NCI-H1436 (cell line): ENCODE data around the gene POC1B.

Source experiments
- DNase-seq: peaks from one replicate; lab custom pipeline; 2025; lab: John Stamatoyannopoulos, UW

POC1B gene

DNA sequence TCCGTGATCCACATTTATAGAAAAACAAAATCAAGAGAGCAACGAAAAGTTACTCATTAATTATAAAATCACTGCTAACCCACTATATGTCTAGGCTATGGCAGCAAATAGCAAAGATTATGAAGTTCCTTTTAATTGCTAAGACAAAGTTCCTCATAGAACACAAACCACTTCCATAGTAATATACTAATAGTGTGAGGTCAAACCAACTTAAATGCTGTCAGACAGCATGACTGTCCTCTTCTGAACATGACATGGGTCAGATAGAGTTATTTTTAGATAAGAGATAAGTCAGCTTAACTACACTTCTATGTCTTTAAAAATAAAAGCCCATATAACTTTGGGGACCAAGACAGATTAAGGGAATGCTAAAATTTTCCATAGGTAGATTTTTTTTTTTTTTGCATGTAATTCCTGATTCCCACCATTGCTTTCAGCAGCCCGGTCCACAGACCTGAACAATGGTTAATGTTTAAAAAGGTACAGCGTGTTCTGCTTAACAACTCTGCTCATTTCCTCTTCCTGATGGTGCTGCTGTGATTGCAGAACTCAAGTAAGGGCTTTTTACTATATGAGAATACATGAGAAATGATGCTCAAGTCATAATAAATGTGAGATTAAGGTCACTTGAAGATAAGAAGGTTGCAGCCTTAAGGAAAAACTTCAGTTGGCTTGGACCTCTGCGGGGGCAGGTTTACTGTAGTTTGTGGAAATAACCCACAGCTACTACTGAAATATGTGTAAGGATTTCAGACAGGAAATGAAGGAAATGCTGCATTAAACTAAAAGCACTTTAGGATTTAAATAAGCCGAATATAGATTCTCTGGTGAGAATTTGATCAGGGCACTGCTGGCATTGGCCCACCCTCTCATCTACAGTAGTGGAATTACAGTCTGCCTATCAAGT is 135.8 kb downstream of the POC1B start:
- DNase-seq, result no peak

DNA sequence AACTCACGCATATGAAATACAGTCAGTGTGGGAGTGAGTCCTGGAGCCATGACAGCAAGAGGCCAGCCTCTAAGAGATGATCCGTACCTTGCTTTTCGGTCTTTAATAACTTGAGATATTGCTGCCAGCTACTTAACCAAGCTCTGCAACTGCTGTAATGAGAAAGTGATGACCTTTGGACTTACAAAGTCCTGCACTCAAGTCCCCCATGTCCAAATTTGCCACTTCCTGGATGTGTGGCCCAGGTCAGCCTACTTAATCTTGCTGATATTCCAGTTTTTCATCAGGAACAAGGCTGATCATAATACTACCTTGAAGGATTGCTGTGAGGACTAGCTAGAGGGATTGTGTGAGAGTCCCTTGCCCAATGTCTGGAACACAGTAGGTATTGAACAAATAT is 139.7 kb downstream of the POC1B start:
- no peak for DNase-seq

DNA sequence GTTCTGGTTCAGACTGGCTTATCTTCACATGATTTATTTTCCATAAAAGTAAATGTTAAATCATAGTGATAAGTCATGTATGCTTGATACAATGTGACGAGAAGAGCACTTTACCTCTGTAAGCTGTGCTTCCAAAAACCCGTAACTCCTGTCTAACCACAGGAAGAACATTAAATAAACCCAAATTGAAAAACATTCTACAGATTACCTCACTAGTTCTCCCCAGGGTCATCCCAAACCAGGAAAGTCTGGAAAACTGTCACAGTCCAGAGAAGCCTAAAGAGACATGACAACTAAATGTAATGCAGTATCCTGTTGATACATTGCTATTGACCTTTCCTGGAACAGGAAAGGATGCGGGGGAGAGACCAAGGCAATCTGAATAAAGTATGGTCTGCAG is 141.0 kb downstream of the POC1B start:
- no peak for DNase-seq

DNA sequence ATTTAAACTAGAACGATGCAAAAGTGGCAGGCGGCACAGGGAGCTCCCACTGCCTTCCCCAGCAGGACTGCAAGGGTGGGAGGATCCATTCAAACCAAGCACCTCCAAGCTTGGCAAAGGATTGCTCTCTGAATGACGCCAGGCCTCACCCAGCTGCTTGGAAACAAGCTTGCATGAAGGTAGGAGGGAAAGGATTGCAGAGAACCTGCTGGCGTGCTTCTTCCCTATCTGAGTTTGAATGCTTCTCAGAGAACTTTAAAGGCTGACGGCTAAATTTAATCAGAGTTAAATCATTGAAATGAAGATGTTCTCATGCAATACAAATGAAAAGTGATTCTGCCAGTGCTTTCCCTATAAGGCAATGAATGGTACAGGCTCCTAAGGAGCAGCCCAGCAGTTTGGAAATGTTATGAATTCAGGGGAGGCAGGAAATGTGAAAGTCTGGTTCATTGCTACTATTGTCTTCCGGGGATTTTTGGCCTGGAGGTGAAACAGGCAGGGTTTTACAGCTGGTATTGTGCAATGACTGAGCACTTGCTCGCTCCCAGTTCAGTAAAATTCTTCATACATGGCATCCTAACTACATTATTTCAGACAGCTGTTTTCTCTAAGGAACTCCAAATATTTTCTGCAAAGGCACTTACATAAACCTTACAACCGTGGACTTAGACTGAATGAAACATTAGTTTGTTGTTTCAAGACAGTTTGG is 141.6 kb downstream of the POC1B start:
- no peak for DNase-seq

DNA sequence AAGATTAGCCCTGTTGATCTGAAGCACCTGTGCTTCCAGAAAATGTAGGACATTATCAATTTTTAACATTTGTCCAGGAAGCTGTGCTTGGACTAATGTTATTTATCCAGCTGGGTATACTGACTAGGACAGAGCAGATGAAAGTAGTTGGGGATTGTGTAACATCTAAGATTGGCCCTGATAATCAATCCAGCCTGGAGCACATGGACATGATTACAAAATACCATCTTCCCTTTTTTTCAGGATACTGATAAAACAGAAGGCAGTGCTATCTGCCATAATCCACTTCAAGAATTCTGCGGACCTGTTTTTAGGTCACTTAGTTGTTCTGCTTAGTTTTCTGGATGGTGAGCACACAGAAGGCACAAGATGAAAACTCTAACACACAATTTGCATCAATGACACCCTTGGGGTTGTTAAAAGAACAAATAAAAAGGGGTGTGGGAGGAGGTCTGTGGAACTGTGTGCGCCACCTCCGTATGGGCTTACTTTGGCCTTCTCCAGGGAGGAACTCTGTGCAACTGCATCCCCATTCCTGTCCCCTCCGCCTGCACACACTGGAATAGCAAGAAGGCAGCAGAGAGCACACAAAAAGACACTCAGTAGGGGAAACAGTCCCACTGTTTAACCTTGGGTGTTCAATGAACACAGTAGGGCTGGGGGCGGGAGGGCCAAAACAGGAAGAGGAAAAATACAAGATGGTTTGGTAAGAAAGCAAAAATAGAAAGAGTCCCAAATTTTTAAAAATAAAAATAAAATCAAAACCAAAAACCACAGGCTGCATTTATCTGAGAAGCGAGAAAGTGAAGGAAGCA is 142.4 kb downstream of the POC1B start:
- no peak for DNase-seq

DNA sequence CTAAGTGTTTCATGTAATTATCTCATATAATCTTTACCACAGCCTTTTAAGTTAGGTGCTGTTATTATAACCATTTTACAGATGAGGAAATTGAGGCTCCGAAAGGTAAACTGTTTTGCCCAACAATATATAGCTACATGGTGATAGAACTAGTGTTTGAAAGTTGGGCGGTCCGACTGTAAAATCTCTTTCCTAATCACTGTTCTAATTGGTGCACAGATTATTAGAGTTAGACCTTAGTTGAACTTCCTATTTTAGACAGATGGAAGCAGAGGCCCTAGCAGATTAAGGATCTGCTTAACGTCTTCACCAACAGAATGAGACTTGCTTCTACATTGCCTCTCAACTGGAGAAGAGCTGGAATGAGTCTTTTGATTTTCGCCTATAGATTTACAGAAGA is 143.5 kb downstream of the POC1B start:
- DNase-seq, result no peak

DNA sequence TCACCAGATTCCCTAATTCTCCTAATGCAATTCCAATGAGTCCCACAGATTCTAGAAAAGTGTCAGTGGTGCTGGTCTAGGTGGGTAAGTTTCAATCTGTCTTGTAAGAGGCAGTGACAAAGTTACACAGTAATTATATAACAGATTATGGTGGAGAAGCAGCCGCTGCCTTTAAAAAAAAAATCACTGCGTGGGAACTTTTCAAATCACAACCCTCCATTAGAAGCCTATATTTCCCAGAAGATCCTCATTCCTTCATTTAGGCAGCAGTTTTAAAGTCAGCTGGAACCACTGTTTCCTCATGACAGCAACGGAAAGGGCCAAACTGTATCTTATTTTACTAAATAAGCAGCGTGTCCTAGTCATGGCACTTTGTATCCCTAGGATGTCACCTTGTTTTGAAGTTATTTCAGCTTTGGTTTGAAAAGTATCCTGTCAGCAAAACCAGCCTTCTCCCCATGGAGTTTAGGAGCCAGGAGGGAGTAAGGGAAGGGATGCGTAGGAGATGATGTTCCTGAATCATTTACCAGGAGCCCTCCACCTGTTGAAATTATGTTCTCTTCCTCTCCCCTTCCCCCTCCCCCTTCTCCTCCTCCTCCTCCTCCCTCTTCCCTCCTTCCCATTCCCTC is 145.9 kb downstream of the POC1B start:
- no peak for DNase-seq

DNA sequence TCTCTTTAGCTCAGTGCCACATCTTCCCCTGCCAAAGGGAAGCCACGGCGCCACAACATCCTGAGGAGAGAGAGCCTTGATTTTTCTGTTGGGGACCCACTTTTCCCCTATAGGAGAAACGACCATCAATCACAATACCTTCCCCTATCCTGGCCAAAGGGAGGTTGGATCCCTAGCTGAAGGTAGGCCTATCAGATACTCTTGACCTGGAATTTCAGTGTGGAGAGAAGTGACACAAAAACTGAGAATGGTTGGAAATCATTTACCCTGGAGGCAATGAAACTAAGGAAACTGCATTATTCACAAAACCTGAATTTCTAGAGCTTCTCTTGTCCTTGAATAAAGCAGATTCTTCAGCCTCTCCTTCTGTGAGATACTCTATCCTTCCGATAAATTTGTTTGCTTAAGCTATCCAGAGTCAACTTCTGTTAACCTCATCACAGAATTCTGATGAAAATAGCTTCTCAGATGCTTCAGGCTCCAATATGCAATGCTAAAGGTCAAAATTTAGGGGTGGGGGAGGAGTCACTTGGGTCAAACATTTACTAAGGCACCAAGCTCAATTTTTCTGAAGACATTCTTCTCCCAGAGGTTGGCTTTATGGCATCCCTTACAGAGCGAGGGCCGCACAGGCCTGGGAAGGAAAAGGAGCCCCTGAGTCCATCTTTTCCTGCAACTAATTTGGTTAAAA is 146.6 kb downstream of the POC1B start:
- DNase-seq, result no peak

DNA sequence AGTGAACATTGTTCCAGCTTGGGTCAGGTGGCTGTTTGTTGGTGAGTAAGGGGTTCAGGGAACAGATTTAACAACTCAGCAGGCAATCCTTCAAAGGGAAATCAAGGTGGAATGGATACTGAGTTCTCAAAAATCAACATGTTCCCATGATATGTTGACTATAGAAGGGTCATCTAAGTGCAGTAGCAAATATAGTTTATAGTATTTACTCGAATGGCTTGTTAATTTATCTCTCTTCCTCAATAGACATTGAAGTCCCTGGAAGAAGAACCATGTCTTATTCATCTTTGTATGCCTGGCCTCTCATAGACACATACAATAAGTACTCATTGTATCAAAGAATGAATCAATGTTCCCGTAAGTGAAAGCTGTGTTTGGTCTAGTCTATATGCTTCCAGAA is 149.0 kb downstream of the POC1B start:
- no peak for DNase-seq

DNA sequence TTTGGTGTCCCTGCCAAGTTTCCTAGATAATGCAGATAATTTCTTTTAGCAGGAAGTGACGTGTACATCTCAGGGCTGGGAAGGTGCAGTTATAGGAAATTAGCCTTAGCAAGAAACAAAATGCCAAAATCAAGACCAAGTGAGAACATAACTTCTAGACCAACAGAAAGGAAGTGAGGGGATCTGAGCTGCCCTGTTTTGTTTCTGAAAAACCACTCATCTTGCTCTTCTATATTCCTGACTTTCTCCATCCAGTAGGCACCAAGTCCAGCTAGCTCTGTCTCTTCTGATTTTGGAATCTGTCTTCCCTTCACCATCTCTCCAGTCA is 149.7 kb downstream of the POC1B start:
- DNase-seq, result no peak

DNA sequence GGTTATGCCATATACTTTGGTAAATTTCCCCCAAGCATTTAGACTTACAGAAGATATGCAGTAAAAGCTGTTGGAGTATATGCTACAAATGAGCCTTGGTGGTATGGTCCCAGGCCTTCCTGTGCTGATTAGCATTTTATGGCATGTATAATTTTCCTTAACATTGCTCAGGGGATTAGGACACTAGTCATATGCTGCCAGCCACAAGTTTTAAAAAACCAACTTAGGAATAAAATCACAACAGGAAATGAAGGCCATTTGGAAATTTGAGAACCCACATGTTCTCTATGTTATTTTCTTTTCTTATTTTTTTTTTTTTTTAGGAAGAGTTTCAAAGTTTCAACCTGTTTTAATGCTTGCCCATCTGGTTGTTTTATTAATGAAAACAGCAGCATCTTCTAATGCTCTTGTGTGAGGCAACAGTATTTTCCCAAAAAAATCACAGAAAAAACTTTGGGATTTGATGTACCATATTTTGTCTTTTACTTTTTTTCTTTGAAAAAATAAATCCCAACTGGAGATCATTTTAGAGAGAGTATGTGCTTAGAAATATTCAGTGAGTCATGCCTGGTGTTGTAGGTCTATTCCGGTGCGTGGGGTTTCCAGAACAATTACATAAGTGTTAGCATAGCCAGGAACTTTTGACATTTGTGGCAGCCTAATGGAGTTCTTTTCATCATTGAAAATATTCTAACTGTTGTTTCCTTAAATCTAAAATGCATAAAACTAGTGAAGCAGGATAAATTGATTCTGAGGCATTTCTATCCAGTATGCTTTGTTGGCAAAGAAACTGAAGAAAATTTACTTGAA is 151.9 kb downstream of the POC1B start:
- DNase-seq, result no peak

DNA sequence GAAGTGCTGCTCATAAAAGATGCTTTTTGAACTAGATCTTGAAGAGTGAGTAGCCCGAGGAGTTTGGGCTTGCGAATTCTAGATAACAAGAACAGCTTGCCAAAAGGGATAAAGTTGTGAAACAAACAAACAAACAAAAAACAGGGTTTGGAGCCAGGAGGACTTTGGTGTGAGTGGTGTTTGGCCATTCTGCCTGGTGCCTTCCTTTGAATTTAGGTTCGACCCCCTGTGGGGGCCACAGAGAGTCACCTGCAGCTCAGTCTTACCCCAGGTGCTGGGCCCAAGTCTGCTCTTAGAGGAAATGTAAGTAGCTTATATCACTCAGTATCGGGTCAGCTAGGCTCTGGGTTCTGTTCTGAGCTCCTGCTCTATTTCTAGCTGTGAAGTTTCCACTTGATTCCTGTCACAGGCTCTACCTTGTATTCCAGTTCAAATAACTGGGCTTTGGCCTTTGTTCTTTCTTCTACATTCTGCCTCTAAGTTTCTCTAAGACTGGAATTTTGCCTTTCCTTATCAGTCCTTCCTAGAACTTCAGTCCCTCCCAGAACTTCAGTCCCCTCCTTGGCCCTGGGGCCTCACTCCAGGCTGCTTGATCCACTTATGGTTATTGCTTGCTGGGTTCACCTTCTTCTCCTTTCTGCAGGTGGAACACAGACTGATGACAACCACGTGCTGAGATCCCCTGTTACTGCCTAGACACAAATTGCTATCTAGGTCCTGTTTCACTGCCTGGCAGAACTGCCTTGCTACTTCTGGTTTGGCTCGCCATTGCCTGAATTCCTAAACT is 153.1 kb downstream of the POC1B start:
- DNase-seq, result no peak

DNA sequence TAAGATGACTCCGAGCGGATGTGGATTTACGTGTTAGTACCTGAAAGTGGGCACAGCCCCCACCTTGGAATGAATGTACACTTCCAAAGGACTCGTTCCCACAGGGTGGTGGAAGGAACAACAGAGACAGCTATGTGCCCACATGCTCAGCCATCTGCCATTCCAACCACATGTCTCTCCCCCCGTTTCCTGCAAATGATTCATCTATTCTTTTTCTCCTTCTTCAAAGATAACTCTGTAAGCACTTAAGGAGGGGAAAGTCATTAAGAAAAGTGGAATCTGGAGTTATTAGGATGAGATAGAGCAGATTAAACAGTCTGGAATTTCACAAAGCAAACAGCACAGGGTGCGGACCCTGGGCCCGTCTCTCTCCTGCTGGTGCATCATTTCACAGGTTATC is 155.0 kb downstream of the POC1B start:
- no peak for DNase-seq

DNA sequence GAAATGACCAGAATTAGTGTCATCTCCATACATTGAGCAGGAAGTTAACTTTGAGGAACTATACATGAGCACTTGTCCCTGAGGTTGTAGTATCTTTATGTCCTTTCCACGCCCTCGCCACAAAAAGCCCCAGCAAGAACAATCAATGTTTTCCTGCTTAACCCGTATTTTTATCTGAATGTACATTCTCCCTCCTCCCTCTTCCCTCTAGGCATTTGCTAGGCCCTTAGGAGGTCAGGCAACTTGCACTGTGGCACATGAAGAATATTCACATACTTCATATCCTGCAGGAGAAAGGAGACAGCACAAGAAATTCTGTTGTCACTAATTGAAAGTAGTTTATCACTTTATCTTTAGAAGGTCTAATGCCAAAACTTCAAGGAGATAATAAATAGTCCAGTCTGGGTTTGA is 155.4 kb downstream of the POC1B start:
- no peak for DNase-seq
